Sigmoid colon (tissue), 7 donors: ENCODE results near the gene ERFL. TPM values are rescaled to one million over a fixed set of nuclear protein-coding genes. Genes with fewer than 3 reads are reported as not detected.

Source experiments
- DNase-seq: peaks from one replicate; pipeline ENCODE4 v3.0.0-alpha.2; 2019
- H3K27ac ChIP-seq, 4 donors: fragments of 200-600 bp; sonication (generic); one replicate each; pipeline ENCODE4 v1.5.1; 2016 to 2019; ENCODE audit warnings: mild to moderate bottlenecking in 1 of 4
- H3K27me3 ChIP-seq, 3 donors: fragments of 200-600 bp; sonication (generic); one replicate each; pipeline ENCODE4 v1.5.1; 2019; ENCODE audit warnings: mild to moderate bottlenecking in 1 of 3
- H3K36me3 ChIP-seq, 4 donors: fragments of 200-600 bp; sonication (generic); one replicate each; pipeline ENCODE4 v1.5.1; 2016 to 2019
- H3K4me1 ChIP-seq, 4 donors: fragments of 200-600 bp; sonication (generic); one replicate each; pipeline ENCODE4 v1.5.1; 2017 to 2019
- H3K4me3 ChIP-seq, 4 donors: fragments of 200-600 bp; sonication (generic); one replicate each; pipeline ENCODE4 v1.5.1; 2017 to 2019; ENCODE audit warnings: mild to moderate bottlenecking in 2 of 4, moderate library complexity in 1 of 4
- H3K9me3 ChIP-seq, 4 donors: fragments of 200-600 bp in 3 of 4; sonication (generic) in 3 of 4; one replicate each; pipeline versions ENCODE4 v1.5.1 to v1.6.1; 2013 to 2019
- EP300 ChIP-seq, 4 donors: sonication (generic); formaldehyde crosslinking; IDR thresholded peaks; one replicate each; pipeline ENCODE4 v1.6.1; 2017; ENCODE audit warnings: antibody characterized with exemption in 4 of 4
- POLR2A ChIP-seq, 2 donors: fragments of 450-650 bp; IDR thresholded peaks; one replicate each; pipeline ENCODE4 v1.6.1; 2016; ENCODE audit warnings: antibody characterized with exemption in 2 of 2, mild to moderate bottlenecking in 2 of 2, moderate library complexity in 2 of 2
- POLR2AphosphoS5 ChIP-seq, 4 donors: sonication (generic); formaldehyde crosslinking; IDR thresholded peaks; one replicate each; pipeline ENCODE4 v1.6.1; 2017; ENCODE audit warnings: antibody characterized with exemption in 4 of 4
- WGBS, 2 donors: extraction: QIAGEN DNeasy Blood & Tissue Kit; methylation state at CpG; one replicate each; pipeline ENCODE4 v1.1.7; 2013; 5-methylcytosine and 5-hydroxymethylcytosine counted together
- intact Hi-C: fragments of 100-400 bp; cut with DNase I; formaldehyde crosslinking; loops from one replicate; pipeline ENCODE4 v1.15.1; 2023
- polyA plus RNA-seq, 3 donors: library from polyadenylated mRNA; stranded (reverse); fragments of 200-250 nt; gene quantifications; one replicate each; pipeline ENCODE4 v1.2.3, GENCODE V29; 2013
- total RNA-seq, 4 donors: library from RNA; depleted of rRNA; stranded (reverse); fragments of >200 nt; gene quantifications; one replicate each; pipeline ENCODE4 v1.1.0, GENCODE V29; 2016
- TF ChIP-seq, protein P1 (sequence below), 4 experiments: fragments of 450-650 bp in 3 of 4; fragments of 200-600 bp in 1 of 4; IDR thresholded peaks; one replicate each; pipeline ENCODE4 v1.5.1; 2016 to 2019; ENCODE audit warnings: antibody characterized with exemption in 4 of 4, mild to moderate bottlenecking in 3 of 4, moderate library complexity in 2 of 4
- donor health status: healthy with polysubstance abuse.
- donor health status: Bipolar disorder and iron deficiency.
- donor health status: healthy.

The ERFL gene
- total and polyA plus RNA-seq, 7 donors: 1.3 TPM; not detected in 6

DNA sequence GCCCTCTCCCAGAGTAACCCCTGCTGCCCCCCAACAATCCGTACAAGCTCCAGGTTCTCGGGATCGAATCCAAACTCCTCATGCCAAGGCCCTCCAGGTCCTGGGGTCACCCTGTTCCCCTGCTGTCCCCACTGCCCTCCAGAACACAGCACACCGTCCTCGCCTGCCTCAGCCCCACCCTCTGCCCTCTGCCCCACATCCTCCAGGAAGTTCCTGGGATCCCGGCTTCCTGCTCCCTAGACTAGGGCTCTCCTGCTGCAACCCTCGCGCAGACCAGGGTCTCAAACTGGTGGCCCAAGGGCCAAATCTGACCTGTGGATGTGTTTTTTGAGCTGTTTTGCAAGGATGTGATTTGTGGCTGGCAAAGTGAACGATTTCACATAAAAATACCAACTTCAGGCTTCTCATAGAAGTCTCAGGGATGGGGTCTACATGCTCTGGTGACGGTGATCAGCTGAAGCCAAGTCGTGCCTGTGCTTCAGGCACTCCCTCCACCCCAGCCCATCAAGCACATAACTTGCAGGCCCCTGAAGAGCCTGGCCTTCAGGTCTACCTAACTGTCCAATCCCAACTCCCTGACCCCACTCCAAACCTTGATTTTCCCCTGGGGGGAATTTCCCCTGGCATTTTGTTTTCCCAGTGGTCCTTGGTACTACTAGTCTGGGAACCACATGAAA is 29.1 kb upstream of the ERFL start:
- intact Hi-C loops: loop anchor here (10.0 kb wide), 1 partner anchor 78 kb away; no protein-coding TSS in a partner anchor
- Histone ChIP-seq H3K27ac (peak overlapping the region in 3 of 4 donors; percentile 86 to 91 (median 91)), H3K9me3 (no peaks in the 10 kb centered on the region), H3K4me3 (no peak overlapping the region), H3K4me1 (peaks cover 0 to 19% (median 14%) of the 10 kb centered on the region in 4 donors), H3K36me3 (peaks cover 0 to 16% (median 7%) of the 10 kb centered on the region in 4 donors), H3K27me3 (no peaks in the 10 kb centered on the region)
- TF ChIP-seq POLR2A (IDR thresholded peaks at IDR 0.05) (no peak), POLR2AphosphoS5 (IDR thresholded peaks at IDR 0.05) (no peak), EP300 (IDR thresholded peaks at IDR 0.05) (no peak)
- TF ChIP-seq, protein P1, sequence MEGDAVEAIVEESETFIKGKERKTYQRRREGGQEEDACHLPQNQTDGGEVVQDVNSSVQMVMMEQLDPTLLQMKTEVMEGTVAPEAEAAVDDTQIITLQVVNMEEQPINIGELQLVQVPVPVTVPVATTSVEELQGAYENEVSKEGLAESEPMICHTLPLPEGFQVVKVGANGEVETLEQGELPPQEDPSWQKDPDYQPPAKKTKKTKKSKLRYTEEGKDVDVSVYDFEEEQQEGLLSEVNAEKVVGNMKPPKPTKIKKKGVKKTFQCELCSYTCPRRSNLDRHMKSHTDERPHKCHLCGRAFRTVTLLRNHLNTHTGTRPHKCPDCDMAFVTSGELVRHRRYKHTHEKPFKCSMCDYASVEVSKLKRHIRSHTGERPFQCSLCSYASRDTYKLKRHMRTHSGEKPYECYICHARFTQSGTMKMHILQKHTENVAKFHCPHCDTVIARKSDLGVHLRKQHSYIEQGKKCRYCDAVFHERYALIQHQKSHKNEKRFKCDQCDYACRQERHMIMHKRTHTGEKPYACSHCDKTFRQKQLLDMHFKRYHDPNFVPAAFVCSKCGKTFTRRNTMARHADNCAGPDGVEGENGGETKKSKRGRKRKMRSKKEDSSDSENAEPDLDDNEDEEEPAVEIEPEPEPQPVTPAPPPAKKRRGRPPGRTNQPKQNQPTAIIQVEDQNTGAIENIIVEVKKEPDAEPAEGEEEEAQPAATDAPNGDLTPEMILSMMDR (IDR thresholded peaks at IDR 0.05): no peak
- 15 to 71% methylated on average over 11 of the region's 11 CpGs for WGBS, 2 donors
- no peak for DNase-seq

DNA sequence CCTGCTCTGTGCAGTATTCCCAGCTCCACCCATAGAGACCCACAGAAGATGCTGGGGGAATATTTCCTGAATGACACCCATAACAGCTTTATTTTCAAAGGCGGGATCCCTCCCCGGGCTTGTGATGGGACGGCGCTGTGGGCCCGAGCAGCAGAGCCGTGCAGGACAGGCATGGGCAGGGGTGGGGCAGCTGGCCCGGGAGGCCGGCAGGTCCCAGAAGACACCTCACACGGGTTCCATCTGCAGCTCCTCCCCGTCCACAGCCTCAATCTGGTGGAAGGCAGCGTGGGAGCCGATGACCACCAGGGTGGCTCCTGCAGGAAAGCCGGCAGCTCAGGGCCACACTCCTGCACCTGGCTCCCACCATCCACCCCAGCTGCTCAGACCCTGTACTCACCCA is 28.4 kb upstream of the ERFL start:
- H3K36me3 ChIP-seq: peaks cover 0 to 16% (median 7%) of the 10 kb centered on the region in 4 donors
- intact Hi-C loops: loop anchor here (10.0 kb wide), 1 partner anchor 78 kb away; no protein-coding TSS in a partner anchor
- no peak overlapping the region for H3K27ac ChIP-seq
- WGBS, 2 donors: 21 to 73% methylated on average over 13 of the region's 13 CpGs
- TF ChIP-seq POLR2AphosphoS5 (IDR thresholded peaks at IDR 0.05) (no peak), EP300 (IDR thresholded peaks at IDR 0.05) (no peak), POLR2A (IDR thresholded peaks at IDR 0.05) (no peak)
- TF ChIP-seq, protein P1 (IDR thresholded peaks at IDR 0.05): no peak
- no peaks in the 10 kb centered on the region for H3K27me3 ChIP-seq
- no peak overlapping the region for H3K4me3 ChIP-seq
- no peaks in the 10 kb centered on the region for H3K9me3 ChIP-seq
- no peak for DNase-seq
- peaks cover 0 to 19% (median 14%) of the 10 kb centered on the region in 4 donors for H3K4me1 ChIP-seq

DNA sequence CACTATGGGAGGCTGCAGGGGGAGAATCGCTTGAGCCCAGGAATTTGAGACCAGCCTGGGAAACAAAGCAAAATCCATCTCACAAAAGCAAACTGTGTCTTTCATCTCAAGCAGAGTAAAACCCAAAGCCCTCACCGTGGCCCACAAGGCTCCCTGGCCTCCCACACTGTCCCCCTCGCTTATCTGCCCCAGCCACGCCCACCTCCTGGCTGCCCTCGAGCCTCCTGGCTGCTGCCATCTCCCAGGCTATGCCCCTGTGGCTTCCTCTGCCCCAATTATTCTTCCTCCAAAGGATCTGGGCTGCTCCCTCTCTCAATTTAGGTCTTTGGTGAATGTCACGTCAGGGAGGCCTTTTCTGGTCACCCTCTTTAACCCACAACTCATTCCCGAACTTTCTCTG is 27.3 kb upstream of the ERFL start:
- intact Hi-C loops: loop anchor here (10.0 kb wide), 1 partner anchor 79 kb away; no protein-coding TSS in a partner anchor
- Histone ChIP-seq H3K27ac (no peak overlapping the region), H3K9me3 (no peaks in the 10 kb centered on the region), H3K4me3 (no peak overlapping the region), H3K36me3 (peaks cover 0 to 16% (median 7%) of the 10 kb centered on the region in 4 donors), H3K4me1 (peaks cover 0 to 19% (median 14%) of the 10 kb centered on the region in 4 donors), H3K27me3 (no peaks in the 10 kb centered on the region)
- WGBS, 2 donors: 54 to 75% methylated on average over 7 of the region's 7 CpGs
- DNase-seq: no peak
- TF ChIP-seq POLR2AphosphoS5 (IDR thresholded peaks at IDR 0.05): no peak
- TF ChIP-seq POLR2A (IDR thresholded peaks at IDR 0.05): no peak

DNA sequence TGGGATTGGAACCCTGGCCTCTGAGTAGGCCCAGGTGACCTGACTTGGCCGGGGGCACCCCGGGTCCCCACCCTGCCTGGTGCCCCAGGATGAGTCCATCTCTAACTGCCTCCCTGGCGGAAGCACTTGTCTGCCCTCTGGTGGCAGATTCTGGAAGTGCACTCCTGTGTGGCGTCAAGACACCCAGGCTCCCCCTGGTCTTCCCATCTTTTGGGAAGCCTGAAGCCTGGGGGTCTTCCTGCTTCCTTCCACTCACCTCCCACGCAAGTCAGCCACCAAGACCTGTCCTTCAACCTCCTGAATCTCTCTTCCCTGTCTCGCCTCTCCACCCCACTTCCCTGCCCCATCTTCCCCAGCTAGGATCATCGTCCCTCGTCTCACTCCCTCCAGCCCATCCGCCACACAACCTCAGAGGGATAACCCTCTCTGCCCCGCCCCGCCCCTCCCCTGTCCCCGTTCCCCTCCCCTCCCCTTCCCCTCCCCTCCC is 23.5 kb upstream of the ERFL start:
- Histone ChIP-seq H3K36me3 (peaks cover 0 to 11% (median 6%) of the 10 kb centered on the region in 4 donors), H3K27me3 (no peaks in the 10 kb centered on the region), H3K4me1 (no peaks in the 10 kb centered on the region), H3K9me3 (no peaks in the 10 kb centered on the region), H3K4me3 (no peak overlapping the region), H3K27ac (no peak overlapping the region)
- intact Hi-C loops: loop anchor here (10.0 kb wide), 1 partner anchor 83 kb away; no protein-coding TSS in a partner anchor
- 2 to 5% methylated on average over 12 of the region's 12 CpGs for WGBS, 2 donors
- DNase-seq: peak; percentile 86
- TF ChIP-seq, protein P1 (IDR thresholded peaks at IDR 0.05): peak; percentile 76 to 99 (median 90)
- no peak for TF ChIP-seq POLR2A (IDR thresholded peaks at IDR 0.05)

DNA sequence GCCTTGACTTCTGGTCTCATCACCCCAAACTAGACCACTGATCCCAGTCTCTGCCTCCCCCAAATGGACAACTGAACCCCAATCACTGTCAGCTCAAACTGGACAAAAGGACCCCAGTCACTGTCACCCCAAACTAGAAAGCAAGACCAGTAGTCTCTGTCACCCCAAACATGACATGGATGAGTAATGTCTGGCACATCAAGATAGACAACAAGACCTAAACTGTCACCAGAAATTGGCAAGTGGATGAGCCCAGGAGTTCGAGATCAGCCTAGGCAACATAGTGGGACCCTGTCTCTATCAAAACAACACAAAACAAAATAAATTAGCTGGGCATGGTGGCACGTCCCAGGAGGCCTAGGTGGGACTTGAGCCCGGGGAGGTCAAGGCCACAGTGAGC is 18.8 kb upstream of the ERFL start:
- intact Hi-C loops: no loop called here
- TF ChIP-seq POLR2AphosphoS5 (IDR thresholded peaks at IDR 0.05) (no peak), EP300 (IDR thresholded peaks at IDR 0.05) (no peak), POLR2A (IDR thresholded peaks at IDR 0.05) (no peak)
- TF ChIP-seq, protein P1 (IDR thresholded peaks at IDR 0.05): no peak
- 90 to 92% methylated on average over 3 of the region's 3 CpGs for WGBS, 2 donors

More for the DNA sequence above, 18.8 kb upstream of the ERFL start:
- Histone ChIP-seq H3K4me1 (no peaks in the 10 kb centered on the region), H3K4me3 (no peak overlapping the region), H3K27ac (no peak overlapping the region), H3K36me3 (no peaks in the 10 kb centered on the region), H3K27me3 (peaks cover 0 to 24% (median 14%) of the 10 kb centered on the region in 3 donors), H3K9me3 (no peaks in the 10 kb centered on the region)
- DNase-seq: no peak
